Erythroblast (primary cell): ENCODE results near the gene DGKD.
A peak's percentile ranks its signal among the peaks of the same experiment; 100 is the strongest.

ENCODE experiments used
- DNase-seq, 2 experiments: peaks; one replicate each; lab custom pipeline; 2025; lab: John Stamatoyannopoulos, UW
- GATA1 ChIP-seq: IDR thresholded peaks from 2 replicates; pipeline ENCODE4 v1.6.1; 2011; ENCODE audit warnings: low read depth, mild to moderate bottlenecking, control low read depth, low read length, moderate library complexity
- POLR2A ChIP-seq: IDR thresholded peaks from 2 replicates; pipeline ENCODE4 v1.6.1; 2011; ENCODE audit warnings: mild to moderate bottlenecking, low read length

DGKD gene

GRCh38 chr2:233349005-233349998 is 5.0 kb upstream of the DGKD start:
- TF ChIP-seq POLR2A (no peak), GATA1 (no peak)
- DNase-seq, result no peak

- peak; percentile 27 to 70 for DNase-seq
- TF ChIP-seq GATA1, result no peak
- no peak for TF ChIP-seq POLR2A
Observed at GRCh38 chr2:233350708-233351107, 3.6 kb upstream of the DGKD start.

GRCh38 chr2:233351423-233351822 is 2.9 kb upstream of the DGKD start:
- TF ChIP-seq POLR2A, result no peak
- TF ChIP-seq GATA1, result no peak
- DNase-seq, result peak in 1 of 2 experiments; percentile 34

GRCh38 chr2:233352141-233352842 is 2.0 kb upstream of the DGKD start:
- no peak for DNase-seq
- TF ChIP-seq POLR2A, result no peak
- TF ChIP-seq GATA1, result no peak

- TF ChIP-seq POLR2A (no peak), GATA1 (no peak)
- no peak for DNase-seq
Observed at GRCh38 chr2:233353101-233353768, 1.1 kb upstream of the DGKD start.

GRCh38 chr2:233354500-233354924 is 218 bp downstream of the DGKD start:
- TF ChIP-seq GATA1, result no peak
- TF ChIP-seq POLR2A, result no peak
- DNase-seq, result no peak

GRCh38 chr2:233354971-233355574 is 779 bp downstream of the DGKD start:
- no peak for TF ChIP-seq GATA1

GRCh38 chr2:233355916-233356315 is 1.6 kb downstream of the DGKD start:
- no peak for DNase-seq
- no peak for TF ChIP-seq POLR2A
- no peak for TF ChIP-seq GATA1

More at GRCh38 chr2:233354971-233355574, 779 bp downstream of the DGKD start:
- peak; percentile 26 to 35 for DNase-seq

GRCh38 chr2:233356546-233357308 is 2.4 kb downstream of the DGKD start:
- DNase-seq, result no peak
- TF ChIP-seq GATA1, result no peak

GRCh38 chr2:233358335-233358734 is 4.0 kb downstream of the DGKD start:
- DNase-seq, result no peak
- TF ChIP-seq POLR2A (no peak), GATA1 (no peak)

GRCh38 chr2:233358947-233359346 is 4.7 kb downstream of the DGKD start:
- TF ChIP-seq GATA1 (no peak), POLR2A (no peak)
- DNase-seq, result no peak

- TF ChIP-seq GATA1 (no peak), POLR2A (no peak)
- DNase-seq, result no peak
Observed at GRCh38 chr2:233359823-233360222, 5.5 kb downstream of the DGKD start.

- TF ChIP-seq GATA1, result no peak
- TF ChIP-seq POLR2A, result no peak
- peak in 1 of 2 experiments; percentile 12 for DNase-seq
Observed at GRCh38 chr2:233360771-233361176, 6.5 kb downstream of the DGKD start.
